ENCODE results near the gene ZNF546.

GRCh38 chr19:39987596-39987995 lies 9.3 kb upstream of the ZNF546 start:
- TF ChIP-seq ZNF274 (IDR thresholded peaks at IDR 0.05; ENCODE audit: low read depth, low read length) (no peak), YY1 (IDR thresholded peaks at IDR 0.05; ENCODE audit: insufficient read depth, insufficient read length) (no peak)
